ENCODE measurements around the gene MRPL58. TPM values are rescaled to one million over a fixed set of nuclear protein-coding genes. Genes with fewer than 3 reads are reported as not detected.

MRPL58 gene
- total and polyA plus RNA-seq, 2 of the 8 experiments (the other 6 are each of a cell fraction or from before 2014, with no cell fraction given): 43.6 to 49.1 TPM

- DNase-seq (ENCODE audit: low read depth in 1 of 2, low spot score in 2 of 2): no peak
- Histone ChIP-seq H2BK120ac (replicated peaks; ENCODE audit: low read depth, low read length) (no peak overlapping the region), H4K8ac (ENCODE audit: extremely low read depth, insufficient read depth, low read length) (no peak overlapping the region), H3K9me3 (ENCODE audit: insufficient read depth in 2 of 2, low read depth in 1 of 2, low read length in 1 of 2) (no peaks in the 10 kb centered on the region), H2BK5ac (ENCODE audit: low read depth, low read length) (no peak overlapping the region), H4K5ac (ENCODE audit: insufficient read length, low read depth, low read length) (no peak overlapping the region), H3K27ac (ENCODE audit: low read depth, low read length) (no peak overlapping the region), H3K4me1 (replicated peaks in 1 of 4; ENCODE audit: control insufficient read depth in 3 of 4, insufficient read depth in 4 of 4, low read length in 3 of 4) (no peaks in the 10 kb centered on the region), H4K20me1 (replicated peaks in 1 of 2; ENCODE audit: control insufficient read depth in 1 of 2, insufficient read depth in 2 of 2, low read length in 2 of 2) (peaks cover 0 to 7% of the 10 kb centered on the region in 2 experiments), H3K56ac (replicated peaks; ENCODE audit: insufficient read length, low read depth, low read length) (no peak overlapping the region), H3K4me2 (ENCODE audit: insufficient read depth in 1 of 2, low read depth in 2 of 2, low read length in 2 of 2) (no peak overlapping the region), H2AFZ (ENCODE audit: low read length) (no peak overlapping the region), H3K79me1 (ENCODE audit: low read depth, low read length) (no peaks in the 10 kb centered on the region), H3K4ac (replicated peaks; ENCODE audit: insufficient read length, low read depth, low read length) (no peak overlapping the region), H3K18ac (ENCODE audit: extremely low read depth, low read length) (no peak overlapping the region), H2BK12ac (ENCODE audit: low read depth, low read length) (no peak overlapping the region), H3K23ac (ENCODE audit: insufficient read length) (no peak overlapping the region), H2BK20ac (ENCODE audit: low read length) (no peak overlapping the region), H3K4me3 (ENCODE audit: extremely low read depth in 1 of 4, insufficient read depth in 2 of 4, low read depth in 3 of 4, low read length in 4 of 4) (no peak overlapping the region), H3K36me3 (ENCODE audit: control insufficient read depth in 2 of 4, insufficient read depth in 4 of 4, low read length in 3 of 4) (peaks cover 0 to 4% (median 3%) of the 10 kb centered on the region in 4 experiments; a peak in 3 of 8 replicates), H3K23me2 (ENCODE audit: low read depth, low read length) (no peaks in the 10 kb centered on the region), H4K91ac (replicated peaks; ENCODE audit: insufficient read length, low read length) (no peak overlapping the region), H3K14ac (ENCODE audit: insufficient read length) (no peak overlapping the region), H2AK5ac (ENCODE audit: low read depth, low read length) (no peak overlapping the region), H3K27me3 (replicated peaks in 1 of 4; ENCODE audit: control insufficient read depth in 3 of 4, extremely low read depth in 1 of 4, insufficient read depth in 3 of 4, low read length in 3 of 4) (no peaks in the 10 kb centered on the region), H2BK15ac (ENCODE audit: low read length) (no peak overlapping the region), H3K9ac (replicated peaks in 1 of 4; ENCODE audit: extremely low read depth in 1 of 4, low read depth in 3 of 4, low read length in 3 of 4) (no peak overlapping the region), H3K79me2 (ENCODE audit: control insufficient read depth in 1 of 2, insufficient read depth in 2 of 2, low read length in 2 of 2) (peaks cover 0 to 2% of the 10 kb centered on the region in 2 experiments; a peak in 1 of 4 replicates)
- TF ChIP-seq POU5F1 (IDR thresholded peaks at IDR 0.05; ENCODE audit: low read depth, low read length) (no peak), RXRA (IDR thresholded peaks at IDR 0.05; ENCODE audit: insufficient read depth, low read depth, low read length) (no peak)
- ChIA-PET POLR2A (ENCODE audit: partially characterized antibody) (interaction anchor here (1.0 to 2.9 kb wide), 3 partner anchors 10 to 17 kb away, joined by 3 to 10 read pairs (median 5); partner anchors contain the start of gene MRPL58), CTCF (ENCODE audit: partially characterized antibody) (interaction anchor here (0.7 to 4.1 kb wide), 4 partner anchors 10 to 33 kb away, joined by 3 to 22 read pairs (median 4); partner anchors contain the start of gene MRPL58)
- no peak for FAIRE-seq
- WGBS, 2 experiments (ENCODE audit: extremely low coverage in 1 of 2, insufficient coverage in 1 of 2, insufficient read length in 1 of 2, insufficient replicate concordance in 2 of 2, low coverage in 1 of 2, low lambda C conversion rate in 2 of 2, missing lambda C conversion rate in 1 of 2): 86% methylated on average over 5 of the region's 5 CpGs; no CpG with 5 or more reads in 1 of the 2 experiments
Observed at GRCh38 chr17:74995847-74996246, 16.6 kb upstream of the MRPL58 start.
